OCI-LY7 (cell line): ENCODE measurements around the gene UFSP2. TPM values are rescaled to one million over a fixed set of nuclear protein-coding genes. Genes with fewer than 3 reads are reported as not detected.

Experiments used
- BruUV-seq: library from RNA; stranded (reverse); fragments of 400-500 nt; replicated peaks from 2 replicates; lab custom pipeline; 2021; lab: Mats Ljungman, UMichigan
- CTCF ChIA-PET: fragments of 300-600 bp; sonication (Branson Sonifier 250); formaldehyde crosslinking; loops from one replicate; lab custom pipeline; 2022; ENCODE audit warnings: antibody characterized with exemption; ENCODE audit not compliant: unreplicated experiment; lab: Charles Lee
- POLR2A ChIA-PET: fragments of 300-600 bp; sonication (Branson Sonifier 250); formaldehyde crosslinking; loops from one replicate; lab custom pipeline; 2022; ENCODE audit warnings: antibody characterized with exemption; lab: Charles Lee
- DNase-seq: peaks from one replicate; pipeline ENCODE4 v3.0.0-alpha.2; 2015; ENCODE audit warnings: low spot score
- H2AFZ ChIP-seq: fragments of 200-600 bp; sonication (generic), shearing (Covaris generic); 2 replicates; pipeline ENCODE4 v1.6.1; 2014; ENCODE audit warnings: mild to moderate bottlenecking, antibody characterized with exemption, low read length, moderate library complexity
- H3K27ac ChIP-seq: fragments of 200-600 bp; sonication (generic); 2 replicates; pipeline ENCODE4 v1.5.1; 2014; ENCODE audit warnings: mixed run types, low read depth, mild to moderate bottlenecking, moderate library complexity, low read length, inconsistent platforms; ENCODE audit not compliant: poor library complexity, severe bottlenecking
- H3K36me3 ChIP-seq: fragments of 200-600 bp; sonication (generic); 2 replicates; pipeline ENCODE4 v1.6.1; 2014; ENCODE audit warnings: mild to moderate bottlenecking, antibody characterized with exemption, low read length, moderate library complexity, mixed read lengths; ENCODE audit not compliant: insufficient read depth
- H3K4me1 ChIP-seq: fragments of 200-600 bp; sonication (generic); 2 replicates; pipeline ENCODE4 v1.5.1; 2014; ENCODE audit warnings: mild to moderate bottlenecking, low read length; ENCODE audit not compliant: insufficient read depth, poor library complexity, severe bottlenecking
- H3K4me2 ChIP-seq: fragments of 200-600 bp; sonication (generic); 2 replicates; pipeline ENCODE4 v1.6.1; 2014; ENCODE audit warnings: mild to moderate bottlenecking, low read length
- H3K4me3 ChIP-seq: fragments of 200-600 bp; sonication (generic); 2 replicates; pipeline ENCODE4 v1.5.1; 2014; ENCODE audit warnings: mild to moderate bottlenecking, low read depth, low read length; ENCODE audit not compliant: poor library complexity, severe bottlenecking
- H3K79me2 ChIP-seq: fragments of 200-600 bp; sonication (generic); 2 replicates; pipeline ENCODE4 v1.6.1; 2016; ENCODE audit warnings: low read depth, mild to moderate bottlenecking, low read length, moderate library complexity, mixed read lengths; ENCODE audit not compliant: insufficient read depth
- H3K9me2 ChIP-seq: fragments of 200-600 bp; sonication (generic); 2 replicates; pipeline ENCODE4 v1.6.1; 2016; ENCODE audit warnings: mild to moderate bottlenecking, low read length, mixed read lengths; ENCODE audit not compliant: insufficient read depth
- H3K9me3 ChIP-seq: fragments of 200-600 bp; sonication (generic); 2 replicates; pipeline ENCODE4 v1.6.1; 2014; ENCODE audit warnings: mild to moderate bottlenecking, mixed run types, low read length, mixed read lengths
- H4K20me1 ChIP-seq: fragments of 200-600 bp; sonication (generic); 2 replicates; pipeline ENCODE4 v1.6.1; 2014; ENCODE audit warnings: mild to moderate bottlenecking, antibody characterized with exemption, low read length, moderate library complexity, mixed read lengths; ENCODE audit not compliant: insufficient read depth
- CTCF ChIP-seq: fragments of 200-600 bp; sonication (generic); conservative IDR thresholded peaks from 2 replicates; pipeline ENCODE4 v1.5.1; 2014; ENCODE audit warnings: mild to moderate bottlenecking, antibody characterized with exemption, low read length, moderate library complexity, mixed read lengths
- EZH2phosphoT487 ChIP-seq: fragments of 200-600 bp; sonication (generic); IDR thresholded peaks from 2 replicates; pipeline ENCODE4 v1.6.1; 2018; ENCODE audit warnings: low read depth, borderline replicate concordance, mild to moderate bottlenecking, mixed run types, antibody characterized with exemption, low read length, moderate library complexity, mixed read lengths
- intact Hi-C: fragments of 100-400 bp; cut with micrococcal nuclease; formaldehyde crosslinking; loops from one replicate; pipeline ENCODE4 v1.10.0; 2022; ENCODE audit not compliant: unreplicated experiment
- total RNA-seq, 2 experiments: library from RNA; depleted of rRNA in 1 of 2; stranded (reverse); fragments of >200 nt in 1 of 2; shearing (Covaris generic) in 1 of 2; gene quantifications; 2 replicates each; pipeline ENCODE4 v1.2.3, GENCODE V29; 2014 to 2022

The UFSP2 gene
- total RNA-seq, 2 experiments from 2014 or later = 17.3 to 37.6 TPM

- DNase-seq = no peak
- H4K20me1 ChIP-seq = no peaks in the 10 kb centered on the region
- H3K27ac ChIP-seq = no peak overlapping the region
- ChIA-PET POLR2A (interaction anchor here (0.6 kb wide), 1 partner anchor 265 kb away, joined by 3 read pairs; no protein-coding TSS in a partner anchor), CTCF (interaction anchor here (0.6 kb wide), 1 partner anchor 56 kb away, joined by 4 read pairs; no protein-coding TSS in a partner anchor)
- intact Hi-C loops = no loop called here
- no peak overlapping the region for H3K4me3 ChIP-seq
- H2AFZ ChIP-seq = no peak overlapping the region
- BruUV-seq = no TSS peak
- TF ChIP-seq EZH2phosphoT487 (no peak), CTCF (no peak)
- no peaks in the 10 kb centered on the region for H3K79me2 ChIP-seq
- H3K4me2 ChIP-seq = no peak overlapping the region
- no peaks in the 10 kb centered on the region for H3K9me3 ChIP-seq
- no peaks in the 10 kb centered on the region for H3K4me1 ChIP-seq
- H3K36me3 ChIP-seq = peaks cover 32% of the 10 kb centered on the region; the same call in 1 of the 2 replicates
- no peaks in the 10 kb centered on the region for H3K9me2 ChIP-seq
Observed at GRCh38 chr4:185359767-185360446, 65.9 kb downstream of the UFSP2 start.

- ChIA-PET POLR2A (interaction anchor here (1.0 to 1.2 kb wide), 2 partner anchors 10 to 14 kb away, joined by 4 to 5 read pairs; no protein-coding TSS in a partner anchor), CTCF (no interaction called here)
- BruUV-seq = no TSS peak
- Histone ChIP-seq H3K79me2 (no peaks in the 10 kb centered on the region), H3K9me2 (no peaks in the 10 kb centered on the region), H4K20me1 (no peaks in the 10 kb centered on the region), H3K36me3 (peaks cover 42% of the 10 kb centered on the region), H3K4me2 (no peak overlapping the region), H2AFZ (no peak overlapping the region), H3K9me3 (no peaks in the 10 kb centered on the region), H3K27ac (no peak overlapping the region), H3K4me1 (no peaks in the 10 kb centered on the region), H3K4me3 (no peak overlapping the region)
- intact Hi-C loops = no loop called here
- no peak for DNase-seq
- TF ChIP-seq EZH2phosphoT487 (no peak), CTCF (no peak)
Observed at GRCh38 chr4:185358959-185359358, 66.8 kb downstream of the UFSP2 start.

DNA sequence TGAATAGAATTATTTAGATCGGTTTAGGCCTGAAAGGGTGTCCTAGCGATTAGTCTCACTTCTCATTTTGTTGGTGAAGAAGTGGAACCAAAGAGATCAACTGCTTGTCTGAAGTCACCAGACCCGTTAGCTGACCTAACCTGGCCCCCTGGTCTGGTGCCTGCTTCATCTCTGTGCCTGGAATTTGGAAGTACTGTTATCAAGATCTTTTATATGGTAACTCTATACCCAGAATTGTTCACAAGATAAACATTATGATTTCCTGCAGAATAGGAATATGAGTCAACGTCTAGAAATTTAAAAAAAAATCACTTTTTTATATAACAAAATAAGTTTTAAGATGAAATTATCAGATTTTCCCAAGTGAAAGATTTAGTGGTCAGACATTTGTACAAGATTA lies 67.2 kb downstream of the UFSP2 start:
- POLR2A ChIA-PET = interaction anchor here (1.0 to 1.2 kb wide), 2 partner anchors 10 to 13 kb away, joined by 4 to 5 read pairs; no protein-coding TSS in a partner anchor
- H3K4me3 ChIP-seq = no peak overlapping the region
- H3K9me2 ChIP-seq = no peaks in the 10 kb centered on the region
- CTCF ChIA-PET = no interaction called here
- no peaks in the 10 kb centered on the region for H3K9me3 ChIP-seq
- H3K27ac ChIP-seq = no peak overlapping the region
- no peaks in the 10 kb centered on the region for H4K20me1 ChIP-seq
- no peak overlapping the region for H3K4me2 ChIP-seq
- H3K36me3 ChIP-seq = peaks cover 43% of the 10 kb centered on the region
- TF ChIP-seq CTCF = no peak
- no peak for TF ChIP-seq EZH2phosphoT487
- intact Hi-C loops = no loop called here
- no peaks in the 10 kb centered on the region for H3K79me2 ChIP-seq
- DNase-seq = no peak
- H2AFZ ChIP-seq = no peak overlapping the region
- H3K4me1 ChIP-seq = no peaks in the 10 kb centered on the region
- no TSS peak for BruUV-seq
